CD4-positive, alpha-beta T cell treated with Interleukin-12 subunit alpha and Interleukin-12 subunit beta, for 1 hour (primary cell): ENCODE measurements around the gene PSD4.

Experiments used
- DNase-seq: peaks from one replicate; pipeline ENCODE4 v3.0.0-alpha.2; 2020

The PSD4 gene

GRCh38 chr2:113209646-113210171 is 35.9 kb downstream of the PSD4 start:
- DNase-seq = no peak

- DNase-seq = no peak
Measured at GRCh38 chr2:113211226-113212105, 37.7 kb downstream of the PSD4 start.

GRCh38 chr2:113212245-113213060 is 38.7 kb downstream of the PSD4 start:
- DNase-seq = no peak

- DNase-seq = no peak
Measured at GRCh38 chr2:113213061-113213930, 39.5 kb downstream of the PSD4 start.

GRCh38 chr2:113214141-113214540 is 40.4 kb downstream of the PSD4 start:
- no peak for DNase-seq

- no peak for DNase-seq
Measured at GRCh38 chr2:113215056-113215455, 41.3 kb downstream of the PSD4 start.

- DNase-seq = no peak
Measured at GRCh38 chr2:113216321-113216720, 42.5 kb downstream of the PSD4 start.

- no peak for DNase-seq
Measured at GRCh38 chr2:113216891-113217454, 43.2 kb downstream of the PSD4 start.

- no peak for DNase-seq
Measured at GRCh38 chr2:113217455-113218282, 43.9 kb downstream of the PSD4 start.

- DNase-seq = no peak
Measured at GRCh38 chr2:113218283-113219091, 44.7 kb downstream of the PSD4 start.

- no peak for DNase-seq
Measured at GRCh38 chr2:113219092-113219441, 45.3 kb downstream of the PSD4 start.

- DNase-seq = no peak
Measured at GRCh38 chr2:113219525-113219888, 45.7 kb downstream of the PSD4 start.

GRCh38 chr2:113219889-113220641 is 46.3 kb downstream of the PSD4 start:
- no peak for DNase-seq

- DNase-seq = no peak
Measured at GRCh38 chr2:113220970-113221708, 47.4 kb downstream of the PSD4 start.

GRCh38 chr2:113221846-113222245 is 48.1 kb downstream of the PSD4 start:
- no peak for DNase-seq

GRCh38 chr2:113223813-113224212 is 50.0 kb downstream of the PSD4 start:
- DNase-seq = no peak

GRCh38 chr2:113224647-113225236 is 51.0 kb downstream of the PSD4 start:
- no peak for DNase-seq
